ENCODE data around the gene UBL4B.

Gene UBL4B

GRCh38 chr1:110113551-110113950, 1.3 kb downstream of the UBL4B start:
- no peak for DNase-seq (ENCODE audit: extremely low read depth, insufficient read length)
- Histone ChIP-seq H3K27me3 (replicated peaks; ENCODE audit: control insufficient read depth, insufficient read depth, low read length) (peaks cover 9% of the 10 kb centered on the region), H3K4me3 (replicated peaks; ENCODE audit: low read depth, low read length) (no peak overlapping the region), H3K36me3 (ENCODE audit: control insufficient read depth, insufficient read depth, low read length) (no peaks in the 10 kb centered on the region)
- no peak for TF ChIP-seq CTCF (IDR thresholded peaks at IDR 0.05; ENCODE audit: insufficient read depth, low read length, poor library complexity, severe bottlenecking)

GRCh38 chr1:110114173-110114572, 1.9 kb downstream of the UBL4B start:
- Histone ChIP-seq H3K4me3 (replicated peaks; ENCODE audit: low read depth, low read length) (no peak overlapping the region), H3K27me3 (replicated peaks; ENCODE audit: control insufficient read depth, insufficient read depth, low read length) (peaks cover 9% of the 10 kb centered on the region), H3K36me3 (ENCODE audit: control insufficient read depth, insufficient read depth, low read length) (no peaks in the 10 kb centered on the region)
- DNase-seq (ENCODE audit: extremely low read depth, insufficient read length), result no peak
- TF ChIP-seq CTCF (IDR thresholded peaks at IDR 0.05; ENCODE audit: insufficient read depth, low read length, poor library complexity, severe bottlenecking), result no peak

- Histone ChIP-seq H3K27me3 (replicated peaks; ENCODE audit: control insufficient read depth, insufficient read depth, low read length) (peaks cover 9% of the 10 kb centered on the region), H3K4me3 (replicated peaks; ENCODE audit: low read depth, low read length) (no peak overlapping the region), H3K36me3 (ENCODE audit: control insufficient read depth, insufficient read depth, low read length) (no peaks in the 10 kb centered on the region)
- DNase-seq (ENCODE audit: extremely low read depth, insufficient read length), result no peak
- no peak for TF ChIP-seq CTCF (IDR thresholded peaks at IDR 0.05; ENCODE audit: insufficient read depth, low read length, poor library complexity, severe bottlenecking)
Observed at GRCh38 chr1:110114784-110115183, 2.5 kb downstream of the UBL4B start.

- Histone ChIP-seq H3K27me3 (replicated peaks; ENCODE audit: control insufficient read depth, insufficient read depth, low read length) (peaks cover 5% of the 10 kb centered on the region), H3K4me3 (replicated peaks; ENCODE audit: low read depth, low read length) (no peak overlapping the region), H3K36me3 (ENCODE audit: control insufficient read depth, insufficient read depth, low read length) (no peaks in the 10 kb centered on the region)
- no peak for DNase-seq (ENCODE audit: extremely low read depth, insufficient read length)
- no peak for TF ChIP-seq CTCF (IDR thresholded peaks at IDR 0.05; ENCODE audit: insufficient read depth, low read length, poor library complexity, severe bottlenecking)
Observed at GRCh38 chr1:110118636-110119396, 6.6 kb downstream of the UBL4B start.

- no peak for TF ChIP-seq CTCF (IDR thresholded peaks at IDR 0.05; ENCODE audit: insufficient read depth, low read length, poor library complexity, severe bottlenecking)
- H3K27me3 ChIP-seq (replicated peaks; ENCODE audit: control insufficient read depth, insufficient read depth, low read length), result peaks cover 5% of the 10 kb centered on the region
- DNase-seq (ENCODE audit: extremely low read depth, insufficient read length), result no peak
Observed at GRCh38 chr1:110119843-110120242, 7.6 kb downstream of the UBL4B start.

More at GRCh38 chr1:110119843-110120242, 7.6 kb downstream of the UBL4B start:
- no peaks in the 10 kb centered on the region for H3K36me3 ChIP-seq (ENCODE audit: control insufficient read depth, insufficient read depth, low read length)
- H3K4me3 ChIP-seq (replicated peaks; ENCODE audit: low read depth, low read length), result no peak overlapping the region

All from GM06990 (cell line).